ENCODE data around the gene FMC1. TPM values are rescaled to one million over a fixed set of nuclear protein-coding genes. Genes with fewer than 3 reads are reported as not detected.

The FMC1 gene
- total RNA-seq, 2 donors from 2014 or later = 20.2 to 45.9 TPM

GRCh38 chr7:139362981-139363380, 21.8 kb downstream of the FMC1 start:
- TF ChIP-seq, protein P1, sequence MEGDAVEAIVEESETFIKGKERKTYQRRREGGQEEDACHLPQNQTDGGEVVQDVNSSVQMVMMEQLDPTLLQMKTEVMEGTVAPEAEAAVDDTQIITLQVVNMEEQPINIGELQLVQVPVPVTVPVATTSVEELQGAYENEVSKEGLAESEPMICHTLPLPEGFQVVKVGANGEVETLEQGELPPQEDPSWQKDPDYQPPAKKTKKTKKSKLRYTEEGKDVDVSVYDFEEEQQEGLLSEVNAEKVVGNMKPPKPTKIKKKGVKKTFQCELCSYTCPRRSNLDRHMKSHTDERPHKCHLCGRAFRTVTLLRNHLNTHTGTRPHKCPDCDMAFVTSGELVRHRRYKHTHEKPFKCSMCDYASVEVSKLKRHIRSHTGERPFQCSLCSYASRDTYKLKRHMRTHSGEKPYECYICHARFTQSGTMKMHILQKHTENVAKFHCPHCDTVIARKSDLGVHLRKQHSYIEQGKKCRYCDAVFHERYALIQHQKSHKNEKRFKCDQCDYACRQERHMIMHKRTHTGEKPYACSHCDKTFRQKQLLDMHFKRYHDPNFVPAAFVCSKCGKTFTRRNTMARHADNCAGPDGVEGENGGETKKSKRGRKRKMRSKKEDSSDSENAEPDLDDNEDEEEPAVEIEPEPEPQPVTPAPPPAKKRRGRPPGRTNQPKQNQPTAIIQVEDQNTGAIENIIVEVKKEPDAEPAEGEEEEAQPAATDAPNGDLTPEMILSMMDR (IDR thresholded peaks at IDR 0.05) = no peak
- no peaks in the 10 kb centered on the region for H3K27me3 ChIP-seq
- peaks cover 0 to 53% of the 10 kb centered on the region in 2 donors for H3K4me1 ChIP-seq

DNA sequence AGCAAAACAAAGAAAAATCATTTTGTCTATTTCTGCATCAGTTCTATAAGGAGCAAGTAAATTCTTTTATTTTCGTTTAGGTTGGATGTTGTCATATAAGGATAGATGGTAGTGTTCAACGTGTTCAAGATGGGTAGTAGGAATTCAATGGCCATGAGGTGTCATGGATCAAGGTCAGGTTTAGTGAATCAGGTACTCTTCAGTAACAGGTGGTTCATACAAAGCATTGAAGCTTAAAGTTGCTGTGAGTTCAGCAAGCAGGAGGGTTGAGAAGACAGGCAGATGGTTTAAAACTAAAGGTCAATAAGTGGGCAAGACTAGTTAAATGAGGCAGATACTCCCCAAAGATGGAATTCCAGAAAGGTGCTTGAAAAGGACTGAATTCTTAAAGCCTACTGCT, 24.2 kb downstream of the FMC1 start:
- TF ChIP-seq, protein P1 (IDR thresholded peaks at IDR 0.05) = no peak
- DNase-seq (ENCODE audit: low spot score) = no peak
- Histone ChIP-seq H3K27ac (no peak overlapping the region), H3K36me3 (no peaks in the 10 kb centered on the region), H3K4me1 (peaks cover 0 to 63% of the 10 kb centered on the region in 2 donors), H3K27me3 (no peaks in the 10 kb centered on the region), H3K4me3 (no peak overlapping the region), H3K9me3 (no peaks in the 10 kb centered on the region)

More at GRCh38 chr7:139362981-139363380, 21.8 kb downstream of the FMC1 start:
- no peaks in the 10 kb centered on the region for H3K36me3 ChIP-seq
- no peak overlapping the region for H3K27ac ChIP-seq
- no peaks in the 10 kb centered on the region for H3K9me3 ChIP-seq
- no peak for DNase-seq (ENCODE audit: low spot score)
- no peak overlapping the region for H3K4me3 ChIP-seq

GRCh38 chr7:139366400-139366799, 25.3 kb downstream of the FMC1 start:
- Histone ChIP-seq H3K4me1 (peaks cover 0 to 66% of the 10 kb centered on the region in 2 donors), H3K9me3 (no peaks in the 10 kb centered on the region), H3K27ac (no peak overlapping the region), H3K36me3 (no peaks in the 10 kb centered on the region), H3K4me3 (no peak overlapping the region), H3K27me3 (no peaks in the 10 kb centered on the region)
- no peak for DNase-seq (ENCODE audit: low spot score)
- TF ChIP-seq, protein P1 (IDR thresholded peaks at IDR 0.05) = no peak

GRCh38 chr7:139367438-139368155, 26.5 kb downstream of the FMC1 start:
- no peaks in the 10 kb centered on the region for H3K9me3 ChIP-seq
- no peak for DNase-seq (ENCODE audit: low spot score)
- H3K36me3 ChIP-seq = no peaks in the 10 kb centered on the region
- no peak overlapping the region for H3K27ac ChIP-seq
- peaks cover 0 to 62% of the 10 kb centered on the region in 2 donors for H3K4me1 ChIP-seq
- TF ChIP-seq, protein P1 (IDR thresholded peaks at IDR 0.05) = no peak
- no peaks in the 10 kb centered on the region for H3K27me3 ChIP-seq
- H3K4me3 ChIP-seq = no peak overlapping the region

- Histone ChIP-seq H3K9me3 (no peaks in the 10 kb centered on the region), H3K27ac (no peak overlapping the region), H3K36me3 (peaks cover 4% of the 10 kb centered on the region), H3K4me3 (no peak overlapping the region), H3K27me3 (no peaks in the 10 kb centered on the region), H3K4me1 (peaks cover 0 to 65% of the 10 kb centered on the region in 2 donors)
- TF ChIP-seq, protein P1 (IDR thresholded peaks at IDR 0.05) = no peak
- DNase-seq (ENCODE audit: low spot score) = no peak
These were observed 29.3 kb downstream of the FMC1 start for GRCh38 chr7:139370301-139370942.

All from right atrium auricular region (tissue), 2 donors.